HepG2 (cell line): Measurements from ENCODE around the gene PIAS1. TPM values are rescaled to one million over a fixed set of nuclear protein-coding genes. Genes with fewer than 3 reads are reported as not detected.

Experiments
- ATAC-seq: fragments of 200-7000 bp; cut with Tn5 transposase; 3 replicates; pipeline ENCODE4 v1.9.1; 2020; ENCODE audit warnings: mild to moderate bottlenecking, moderate library complexity
- BruUV-seq: library from RNA; stranded (reverse); fragments of 400-500 nt; replicated peaks from 2 replicates; lab custom pipeline; 2021; lab: Mats Ljungman, UMichigan
- CTCF ChIA-PET: fragments of 300-600 bp; formaldehyde crosslinking; extraction: SDS; loops from one replicate; lab custom pipeline; 2021; ENCODE audit warnings: low total read pairs, inconsistent platforms, low intra/inter-chr PET ratio; lab: Yijun Ruan, JAX
- POLR2A ChIA-PET: fragments of 350-600 bp; sonication (Branson Sonifier 250); formaldehyde crosslinking; loops from one replicate; lab custom pipeline; 2020; ENCODE audit warnings: antibody characterized with exemption, inconsistent platforms; lab: Yijun Ruan, JAX
- DNase-seq: peaks from one replicate; pipeline ENCODE4 v3.0.0-alpha.2; 2015; ENCODE audit warnings: low spot score
- FAIRE-seq: peaks from 3 replicates; lab custom pipeline; 2011; peaks lifted over from hg19 to GRCh38; lab: Jason Lieb, UNC
- H2AFZ ChIP-seq: one replicate; pipeline ENCODE4 v1.6.1; 2011; ENCODE audit warnings: low read length, inconsistent platforms
- H3K27ac ChIP-seq: fragments of 300-600 bp; 3 replicates; pipeline ENCODE4 v1.8.0; 2011; ENCODE audit warnings: mixed run types, mild to moderate bottlenecking, mixed read lengths, low read length, inconsistent platforms; ENCODE audit not compliant: insufficient read depth; ENCODE audit errors: extremely low read length
- H3K27me3 ChIP-seq, 2 experiments: fragments of 200-600 bp in 1 of 2; 2 replicates in 1 of 2; 3 replicates in 1 of 2; pipeline versions ENCODE4 v1.6.0 to v1.8.0; 2011; ENCODE audit warnings: low read length in 2 of 2, mild to moderate bottlenecking in 2 of 2, moderate library complexity in 2 of 2, inconsistent platforms in 1 of 2; ENCODE audit not compliant: insufficient read depth in 2 of 2, control insufficient read depth in 1 of 2
- H3K36me3 ChIP-seq, 2 experiments: fragments of 200-600 bp in 1 of 2; replicated peaks in 1 of 2; 2 replicates in 1 of 2; 3 replicates in 1 of 2; pipeline versions ENCODE4 v1.5.1 to v1.8.0; 2011; ENCODE audit warnings: low read length in 2 of 2, inconsistent platforms in 1 of 2; ENCODE audit not compliant: insufficient read depth in 2 of 2, control insufficient read depth in 1 of 2
- H3K4me1 ChIP-seq: 2 replicates; pipeline ENCODE4 v1.5.1; 2012; ENCODE audit warnings: low read length, inconsistent platforms; ENCODE audit not compliant: insufficient read depth
- H3K4me2 ChIP-seq: 2 replicates; pipeline ENCODE4 v1.6.0; 2011; ENCODE audit warnings: low read depth, low read length, inconsistent platforms
- H3K4me3 ChIP-seq, 3 experiments: fragments of 200-600 bp in 1 of 3; sonication (generic), shearing (Covaris generic) in 1 of 3; replicated peaks in 1 of 3; 2 replicates each; pipeline ENCODE4 v1.5.1; 2011 to 2016; ENCODE audit warnings: low read length in 3 of 3, inconsistent platforms in 2 of 3, low read depth in 2 of 3, mild to moderate bottlenecking in 2 of 3, control low read depth in 1 of 3, mixed read lengths in 1 of 3; ENCODE audit not compliant: insufficient read depth in 1 of 3
- H3K79me2 ChIP-seq: one replicate; pipeline ENCODE4 v1.6.1; 2011; ENCODE audit warnings: low read length, inconsistent platforms; ENCODE audit not compliant: insufficient read depth
- H3K9ac ChIP-seq: 2 replicates; pipeline ENCODE4 v1.6.0; 2011; ENCODE audit warnings: mild to moderate bottlenecking, low read depth, low read length, inconsistent platforms; ENCODE audit not compliant: insufficient read depth
- H3K9me3 ChIP-seq: 2 replicates; pipeline ENCODE4 v1.5.1; 2012; ENCODE audit warnings: mild to moderate bottlenecking, low read length
- H4K20me1 ChIP-seq: 2 replicates; pipeline ENCODE4 v1.6.0; 2011; ENCODE audit warnings: inconsistent platforms, mild to moderate bottlenecking, low read length, moderate library complexity; ENCODE audit not compliant: insufficient read depth
- MAFF ChIP-seq: IDR thresholded peaks from 2 replicates; pipeline ENCODE4 v1.6.1; 2011; ENCODE audit warnings: low read depth, low read length, improper control_type of control experiment
- MAFK ChIP-seq, 2 experiments: IDR thresholded peaks in 1 of 2; conservative IDR thresholded peaks in 1 of 2; 2 replicates each; pipeline ENCODE4 v1.6.1; 2011; ENCODE audit warnings: improper control_type of control experiment in 2 of 2, low read length in 2 of 2
- NCOA5 ChIP-seq: sonication (generic); formaldehyde crosslinking; IDR thresholded peaks from 2 replicates; pipeline ENCODE4 v1.4.0; 2020; ENCODE audit warnings: missing genetic modification reagents
- ZNF773 ChIP-seq: sonication (generic); formaldehyde crosslinking; IDR thresholded peaks from 2 replicates; pipeline ENCODE4 v1.4.0; 2020; ENCODE audit warnings: missing genetic modification reagents, borderline replicate concordance
- WGBS: methylation state at CpG from one replicate; pipeline ENCODE4 v1.1.6; 2017; ENCODE audit warnings: low lambda C conversion rate; 5-methylcytosine and 5-hydroxymethylcytosine counted together
- in situ Hi-C: cut with HindIII; loops from 2 replicates; pipeline ENCODE4 v1.10.0; 2017; ENCODE audit warnings: low pct_unique_long_range_greater_than_20kb; ENCODE audit not compliant: extremely low pct_ligation_motif_present
- intact Hi-C: fragments of 100-400 bp; cut with micrococcal nuclease; formaldehyde crosslinking; loops from one replicate; pipeline ENCODE4 v1.10.0; 2022; ENCODE audit not compliant: unreplicated experiment
- polyA plus RNA-seq, 8 experiments: library from polyadenylated mRNA; depleted of rRNA in 3 of 8; stranded (reverse) in 7 of 8; unstranded in 1 of 8; fragments of >200 nt; fragmentation: Illumina TruSeq in 4 of 8; extraction: Trizol in 4 of 8; gene quantifications; 2 replicates each; pipeline versions ENCODE4 v1.2.1 to v1.2.3, GENCODE V29; 2011 to 2016; ENCODE audit warnings: low read depth in 4 of 8, missing spikeins in 1 of 8, mixed read lengths in 1 of 8; ENCODE audit not compliant: insufficient read depth in 1 of 8
- total RNA-seq, 5 experiments: library from RNA; depleted of rRNA; stranded (reverse); fragments of >200 nt; fragmentation: Illumina TruSeq; extraction: Trizol; gene quantifications; 2 replicates each; pipeline ENCODE4 v1.2.3, GENCODE V29; 2016; ENCODE audit warnings: low read depth in 1 of 5
- TF ChIP-seq, protein P1 (sequence below): sonication (generic); formaldehyde crosslinking; IDR thresholded peaks from 2 replicates; pipeline ENCODE4 v1.5.1; 2020; ENCODE audit warnings: mild to moderate bottlenecking, missing genetic modification reagents, moderate library complexity
- TF ChIP-seq, protein P2 (sequence below): sonication (generic); formaldehyde crosslinking; IDR thresholded peaks from 2 replicates; pipeline ENCODE4 v1.5.0; 2020; ENCODE audit warnings: missing genetic modification reagents, mild to moderate bottlenecking, borderline replicate concordance

PIAS1 gene
- total and polyA plus RNA-seq, 2 of the 13 experiments (the other 11 are each of a cell fraction or from before 2014, with no cell fraction given), result 20.7 to 33.7 TPM

DNA sequence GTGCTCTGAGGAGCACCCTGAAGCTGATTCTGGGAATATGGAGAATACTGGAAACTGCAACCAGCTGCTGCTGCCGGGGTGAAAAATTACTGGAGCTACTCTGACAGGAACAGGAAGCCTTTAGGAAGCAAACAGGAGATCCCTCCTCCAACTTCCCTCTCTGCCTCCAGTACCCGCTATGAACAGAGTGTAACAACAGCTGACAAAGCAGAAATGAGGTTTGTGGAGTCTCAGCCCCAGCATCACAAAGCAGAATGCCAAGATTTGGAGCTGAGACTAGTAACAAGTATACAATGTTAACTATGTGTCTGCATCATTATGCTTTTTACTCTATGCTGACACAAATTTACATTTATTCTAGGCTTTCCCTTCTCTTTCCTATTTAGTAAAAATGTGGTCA is 22.7 kb upstream of the PIAS1 start:
- in situ Hi-C loops, result no loop called here
- Histone ChIP-seq H3K27ac (no peak overlapping the region), H3K27me3 (peaks cover 2 to 21% of the 10 kb centered on the region in 2 experiments; a peak in 2 of 5 replicates), H3K9me3 (no peaks in the 10 kb centered on the region), H3K36me3 (no peaks in the 10 kb centered on the region)
- intact Hi-C loops, result no loop called here
- CTCF ChIA-PET, result no interaction called here
- 20% methylated on average over 2 of the region's 2 CpGs for WGBS
- TF ChIP-seq MAFK (conservative IDR thresholded peaks at IDR 0.05 in 1 of 2, IDR thresholded peaks at IDR 0.05 in 1 of 2; ENCODE audit: low read length in 2 of 2) (peak; percentile 71), MAFF (peak; percentile 66; the same call in 1 of the 2 replicates), NCOA5 (no peak)
- TF ChIP-seq, protein P1, sequence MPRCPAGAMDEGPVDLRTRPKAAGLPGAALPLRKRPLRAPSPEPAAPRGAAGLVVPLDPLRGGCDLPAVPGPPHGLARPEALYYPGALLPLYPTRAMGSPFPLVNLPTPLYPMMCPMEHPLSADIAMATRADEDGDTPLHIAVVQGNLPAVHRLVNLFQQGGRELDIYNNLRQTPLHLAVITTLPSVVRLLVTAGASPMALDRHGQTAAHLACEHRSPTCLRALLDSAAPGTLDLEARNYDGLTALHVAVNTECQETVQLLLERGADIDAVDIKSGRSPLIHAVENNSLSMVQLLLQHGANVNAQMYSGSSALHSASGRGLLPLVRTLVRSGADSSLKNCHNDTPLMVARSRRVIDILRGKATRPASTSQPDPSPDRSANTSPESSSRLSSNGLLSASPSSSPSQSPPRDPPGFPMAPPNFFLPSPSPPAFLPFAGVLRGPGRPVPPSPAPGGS (CRISPR knock-in tag), result no peak
- TF ChIP-seq, all 625 proteins: peak for 2
- ATAC-seq (no peak), DNase-seq (no peak), FAIRE-seq (no peak)
- Histone ChIP-seq H3K79me2 (no peaks in the 10 kb centered on the region), H3K9ac (no peak overlapping the region), H3K4me3 (no peak overlapping the region), H3K4me1 (peaks cover 25% of the 10 kb centered on the region), H2AFZ (no peak overlapping the region), H4K20me1 (no peaks in the 10 kb centered on the region), H3K4me2 (no peak overlapping the region)
- no TSS peak for BruUV-seq
- POLR2A ChIA-PET, result interaction anchor here (0.7 kb wide), 1 partner anchor 23 kb away, joined by 3 read pairs; no protein-coding TSS in a partner anchor

DNA sequence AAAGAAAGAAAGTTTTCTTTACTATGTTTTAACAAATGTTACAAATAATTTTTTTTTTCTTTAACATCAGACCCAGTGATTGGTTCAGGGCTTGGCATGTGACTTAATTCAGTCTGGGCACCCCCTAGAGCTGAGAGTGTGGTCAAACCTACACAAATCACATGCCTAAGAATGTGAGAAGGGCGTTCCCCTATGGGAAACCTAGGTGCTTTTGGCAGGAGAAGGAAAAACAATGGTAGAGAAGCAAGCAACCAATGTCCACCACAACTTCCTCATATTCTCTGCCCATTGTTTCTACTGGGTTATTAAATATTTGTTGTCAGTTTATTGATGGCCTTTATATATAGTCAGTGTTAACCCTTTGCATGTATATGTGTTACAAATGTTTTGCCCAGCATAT is 21.4 kb upstream of the PIAS1 start:
- H3K79me2 ChIP-seq, result no peaks in the 10 kb centered on the region
- WGBS, result 11% methylated on average over 1 of the region's 1 CpG
- in situ Hi-C loops (no loop called here), intact Hi-C loops (no loop called here)
- DNase-seq (no peak), ATAC-seq (no peak), FAIRE-seq (no peak)
- H3K9ac ChIP-seq, result no peak overlapping the region
- H3K4me2 ChIP-seq, result no peak overlapping the region
- no peak overlapping the region for H3K4me3 ChIP-seq
- H3K27ac ChIP-seq, result no peak overlapping the region
- no peaks in the 10 kb centered on the region for H3K36me3 ChIP-seq
- CTCF ChIA-PET, result no interaction called here
- BruUV-seq, result no TSS peak
- TF ChIP-seq, protein P2, sequence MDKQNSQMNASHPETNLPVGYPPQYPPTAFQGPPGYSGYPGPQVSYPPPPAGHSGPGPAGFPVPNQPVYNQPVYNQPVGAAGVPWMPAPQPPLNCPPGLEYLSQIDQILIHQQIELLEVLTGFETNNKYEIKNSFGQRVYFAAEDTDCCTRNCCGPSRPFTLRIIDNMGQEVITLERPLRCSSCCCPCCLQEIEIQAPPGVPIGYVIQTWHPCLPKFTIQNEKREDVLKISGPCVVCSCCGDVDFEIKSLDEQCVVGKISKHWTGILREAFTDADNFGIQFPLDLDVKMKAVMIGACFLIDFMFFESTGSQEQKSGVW (CRISPR knock-in tag), result no peak
- no peak for TF ChIP-seq ZNF773 (CRISPR knock-in tag)
- H3K4me1 ChIP-seq, result peaks cover 12% of the 10 kb centered on the region
- no peaks in the 10 kb centered on the region for H3K9me3 ChIP-seq
- H4K20me1 ChIP-seq, result no peaks in the 10 kb centered on the region
- H2AFZ ChIP-seq, result no peak overlapping the region
- POLR2A ChIA-PET, result no interaction called here
- peaks cover 1 to 12% of the 10 kb centered on the region in 2 experiments; a peak in 2 of 5 replicates for H3K27me3 ChIP-seq
